ENCODE data around the gene TRMO. TPM values are rescaled to one million over a fixed set of nuclear protein-coding genes. Genes with fewer than 3 reads are reported as not detected.

The TRMO gene
- total and polyA plus RNA-seq, 9 of the 15 experiments (the other 6 are each of a cell fraction or from before 2014, with no cell fraction given): 5.6 to 22.4 (median 16.2) TPM

DNA sequence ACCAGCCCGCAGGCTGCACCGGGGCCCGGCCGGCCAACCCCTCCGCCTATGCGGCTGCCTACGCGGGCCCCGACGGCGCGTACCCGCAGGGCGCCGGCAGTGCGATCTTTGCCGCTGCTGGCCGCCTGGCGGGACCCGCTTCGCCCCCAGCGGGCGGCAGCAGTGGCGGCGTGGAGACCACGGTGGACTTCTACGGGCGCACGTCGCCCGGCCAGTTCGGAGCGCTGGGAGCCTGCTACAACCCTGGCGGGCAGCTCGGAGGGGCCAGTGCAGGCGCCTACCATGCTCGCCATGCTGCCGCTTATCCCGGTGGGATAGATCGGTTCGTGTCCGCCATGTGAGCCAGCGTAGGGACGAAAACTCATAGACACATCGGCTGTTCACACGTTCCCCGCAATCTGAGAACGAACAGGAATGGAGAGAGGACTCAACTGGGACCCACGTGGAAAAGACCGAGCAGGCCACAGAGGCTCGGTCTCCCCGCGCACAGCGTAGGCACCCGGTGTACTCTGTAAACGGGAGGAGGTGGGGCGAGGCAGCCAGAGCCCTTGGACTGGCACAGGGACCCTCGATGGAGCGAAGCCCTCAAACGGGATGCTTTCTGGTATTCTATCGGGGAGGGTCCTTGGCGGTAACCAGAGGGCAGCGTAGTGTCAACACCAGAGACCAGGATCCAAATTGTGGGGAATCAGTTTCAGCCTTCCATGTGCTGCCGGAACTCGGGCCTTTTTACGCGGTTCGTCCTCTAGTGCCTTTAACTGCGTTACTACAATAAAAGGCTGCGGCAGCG is 67.4 kb downstream of the TRMO start:
- Histone ChIP-seq H3K36me3 (ENCODE audit: control insufficient read depth, insufficient read depth, low read length) (no peaks in the 10 kb centered on the region), H3K4me2 (ENCODE audit: insufficient read depth, low read length) (no peak overlapping the region), H3K27ac (ENCODE audit: extremely low read depth, low read depth, low read length) (no peak overlapping the region), H3K79me2 (ENCODE audit: control insufficient read depth, insufficient read depth, low read length) (no peaks in the 10 kb centered on the region), H3K4me1 (replicated peaks in 1 of 2; ENCODE audit: control insufficient read depth in 2 of 2, insufficient read depth in 2 of 2, low read length in 2 of 2) (peaks cover 0 to 16% of the 10 kb centered on the region in 2 experiments; a peak in 2 of 5 replicates), H3K9ac (ENCODE audit: insufficient read depth in 1 of 2, low read depth in 2 of 2, low read length in 2 of 2) (no peak overlapping the region), H2AFZ (ENCODE audit: low read depth, low read length) (no peak overlapping the region), H3K9me1 (ENCODE audit: control insufficient read depth, insufficient read depth, low read length) (no peaks in the 10 kb centered on the region), H3K27me3 (ENCODE audit: control insufficient read depth in 2 of 2, insufficient read depth in 2 of 2, low read length in 2 of 2) (peaks cover 44 to 54% of the 10 kb centered on the region in 2 experiments), H4K20me1 (replicated peaks; ENCODE audit: control insufficient read depth, insufficient read depth, low read length) (no peaks in the 10 kb centered on the region), H3K9me3 (replicated peaks; ENCODE audit: control insufficient read depth, insufficient read depth, low read depth, low read length) (no peaks in the 10 kb centered on the region), H3K4me3 (no peak overlapping the region)
- ChIA-PET POLR2A (no interaction called here), CTCF (ENCODE audit: low intra/inter-chr PET ratio) (no interaction called here)
- FAIRE-seq (no peak), DNase-seq (ENCODE audit: extremely low read depth in 1 of 4, low spot score in 3 of 4) (no peak), ATAC-seq (no peak)
- in situ Hi-C loops (cut with MboI): no loop called here
- 43% methylated on average over 30 of the region's 71 CpGs for WGBS (ENCODE audit: insufficient coverage, low coverage, missing lambda C conversion rate)
- TF ChIP-seq ZNF408 (CRISPR knock-in tag; IDR thresholded peaks at IDR 0.05; ENCODE audit: low read depth) (no peak), ZNF778 (CRISPR knock-in tag; IDR thresholded peaks at IDR 0.05) (no peak), KAT7 (CRISPR knock-in tag; IDR thresholded peaks at IDR 0.05; ENCODE audit: borderline replicate concordance) (no peak), E2F3 (CRISPR knock-in tag; IDR thresholded peaks at IDR 0.05) (no peak), GTF2E2 (tag; IDR thresholded peaks at IDR 0.05) (no peak), ELF1 (tag; IDR thresholded peaks at IDR 0.05) (no peak), ZNF354B (CRISPR knock-in tag; IDR thresholded peaks at IDR 0.05) (no peak), GTF2A2 (tag; IDR thresholded peaks at IDR 0.05) (no peak), HIVEP1 (CRISPR knock-in tag; IDR thresholded peaks at IDR 0.05) (no peak), MAZ (CRISPR knock-in tag; conservative IDR thresholded peaks at IDR 0.05 in 1 of 2, IDR thresholded peaks at IDR 0.05 in 1 of 2) (no peak), ZNF830 (CRISPR knock-in tag; IDR thresholded peaks at IDR 0.05) (no peak), KDM1A (IDR thresholded peaks at IDR 0.05) (no peak), ZNF431 (CRISPR knock-in tag; IDR thresholded peaks at IDR 0.05) (no peak), FOXA3 (CRISPR knock-in tag; conservative IDR thresholded peaks at IDR 0.05 in 1 of 2, IDR thresholded peaks at IDR 0.05 in 1 of 2) (no peak), DDX20 (tag; IDR thresholded peaks at IDR 0.05; ENCODE audit: low read depth) (no peak)
- TF ChIP-seq, protein P1, sequence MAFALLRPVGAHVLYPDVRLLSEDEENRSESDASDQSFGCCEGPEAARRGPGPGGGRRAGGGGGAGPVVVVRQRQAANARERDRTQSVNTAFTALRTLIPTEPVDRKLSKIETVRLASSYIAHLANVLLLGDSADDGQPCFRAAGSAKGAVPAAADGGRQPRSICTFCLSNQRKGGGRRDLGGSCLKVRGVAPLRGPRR (CRISPR knock-in tag; IDR thresholded peaks at IDR 0.05): no peak
- TF ChIP-seq, protein P2, sequence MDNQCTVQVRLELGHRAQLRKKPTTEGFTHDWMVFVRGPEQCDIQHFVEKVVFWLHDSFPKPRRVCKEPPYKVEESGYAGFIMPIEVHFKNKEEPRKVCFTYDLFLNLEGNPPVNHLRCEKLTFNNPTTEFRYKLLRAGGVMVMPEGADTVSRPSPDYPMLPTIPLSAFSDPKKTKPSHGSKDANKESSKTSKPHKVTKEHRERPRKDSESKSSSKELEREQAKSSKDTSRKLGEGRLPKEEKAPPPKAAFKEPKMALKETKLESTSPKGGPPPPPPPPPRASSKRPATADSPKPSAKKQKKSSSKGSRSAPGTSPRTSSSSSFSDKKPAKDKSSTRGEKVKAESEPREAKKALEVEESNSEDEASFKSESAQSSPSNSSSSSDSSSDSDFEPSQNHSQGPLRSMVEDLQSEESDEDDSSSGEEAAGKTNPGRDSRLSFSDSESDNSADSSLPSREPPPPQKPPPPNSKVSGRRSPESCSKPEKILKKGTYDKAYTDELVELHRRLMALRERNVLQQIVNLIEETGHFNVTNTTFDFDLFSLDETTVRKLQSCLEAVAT (IDR thresholded peaks at IDR 0.05): no peak
- TF ChIP-seq, protein P3, sequence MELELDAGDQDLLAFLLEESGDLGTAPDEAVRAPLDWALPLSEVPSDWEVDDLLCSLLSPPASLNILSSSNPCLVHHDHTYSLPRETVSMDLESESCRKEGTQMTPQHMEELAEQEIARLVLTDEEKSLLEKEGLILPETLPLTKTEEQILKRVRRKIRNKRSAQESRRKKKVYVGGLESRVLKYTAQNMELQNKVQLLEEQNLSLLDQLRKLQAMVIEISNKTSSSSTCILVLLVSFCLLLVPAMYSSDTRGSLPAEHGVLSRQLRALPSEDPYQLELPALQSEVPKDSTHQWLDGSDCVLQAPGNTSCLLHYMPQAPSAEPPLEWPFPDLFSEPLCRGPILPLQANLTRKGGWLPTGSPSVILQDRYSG (tag; conservative IDR thresholded peaks at IDR 0.05; ENCODE audit: low read depth): no peak
- intact Hi-C loops (cut with micrococcal nuclease): no loop called here
- BruUV-seq (replicated peaks): no TSS peak
